Type B pancreatic cell (in vitro differentiated cells): ENCODE results near the gene PYDC1. TPM values are rescaled to one million over a fixed set of nuclear protein-coding genes. Genes with fewer than 3 reads are reported as not detected.

Experiments
- DNase-seq: peaks from one replicate; pipeline ENCODE4 v3.0.0; 2021; ENCODE audit warnings: mixed read lengths; ENCODE audit not compliant: unreplicated experiment; ENCODE audit errors: extremely low spot score
- H3K27ac Mint-ChIP-seq: 2 replicates; pipeline ENCODE4 v1.8.0; 2021; ENCODE audit warnings: mild to moderate bottlenecking, mixed read lengths
- H3K27me3 Mint-ChIP-seq: 2 replicates; pipeline ENCODE4 v1.8.0; 2021; ENCODE audit warnings: mixed read lengths
- H3K36me3 Mint-ChIP-seq: 2 replicates; pipeline ENCODE4 v1.8.0; 2021; ENCODE audit warnings: mixed read lengths
- H3K4me1 Mint-ChIP-seq: one replicate; pipeline ENCODE4 v1.8.0; 2021; ENCODE audit warnings: mixed read lengths; ENCODE audit not compliant: unreplicated experiment
- H3K4me3 Mint-ChIP-seq: 2 replicates; pipeline ENCODE4 v1.8.0; 2021; ENCODE audit warnings: mild to moderate bottlenecking, mixed read lengths
- H3K9me3 Mint-ChIP-seq: 2 replicates; pipeline ENCODE4 v1.8.0; 2021; ENCODE audit warnings: mixed read lengths
- CTCF ChIP-seq: fragments of 200-600 bp; sonication (generic); conservative IDR thresholded peaks from 2 replicates; pipeline ENCODE4 v1.5.0; 2021; ENCODE audit warnings: antibody characterized with exemption, mild to moderate bottlenecking
- total RNA-seq: library from RNA; stranded (reverse); gene quantifications from 2 replicates; pipeline ENCODE4 v1.2.1, GENCODE V29; 2021; ENCODE audit warnings: low replicate concordance

PYDC1 gene
- total RNA-seq, 1 donor from 2014 or later = not detected

DNA sequence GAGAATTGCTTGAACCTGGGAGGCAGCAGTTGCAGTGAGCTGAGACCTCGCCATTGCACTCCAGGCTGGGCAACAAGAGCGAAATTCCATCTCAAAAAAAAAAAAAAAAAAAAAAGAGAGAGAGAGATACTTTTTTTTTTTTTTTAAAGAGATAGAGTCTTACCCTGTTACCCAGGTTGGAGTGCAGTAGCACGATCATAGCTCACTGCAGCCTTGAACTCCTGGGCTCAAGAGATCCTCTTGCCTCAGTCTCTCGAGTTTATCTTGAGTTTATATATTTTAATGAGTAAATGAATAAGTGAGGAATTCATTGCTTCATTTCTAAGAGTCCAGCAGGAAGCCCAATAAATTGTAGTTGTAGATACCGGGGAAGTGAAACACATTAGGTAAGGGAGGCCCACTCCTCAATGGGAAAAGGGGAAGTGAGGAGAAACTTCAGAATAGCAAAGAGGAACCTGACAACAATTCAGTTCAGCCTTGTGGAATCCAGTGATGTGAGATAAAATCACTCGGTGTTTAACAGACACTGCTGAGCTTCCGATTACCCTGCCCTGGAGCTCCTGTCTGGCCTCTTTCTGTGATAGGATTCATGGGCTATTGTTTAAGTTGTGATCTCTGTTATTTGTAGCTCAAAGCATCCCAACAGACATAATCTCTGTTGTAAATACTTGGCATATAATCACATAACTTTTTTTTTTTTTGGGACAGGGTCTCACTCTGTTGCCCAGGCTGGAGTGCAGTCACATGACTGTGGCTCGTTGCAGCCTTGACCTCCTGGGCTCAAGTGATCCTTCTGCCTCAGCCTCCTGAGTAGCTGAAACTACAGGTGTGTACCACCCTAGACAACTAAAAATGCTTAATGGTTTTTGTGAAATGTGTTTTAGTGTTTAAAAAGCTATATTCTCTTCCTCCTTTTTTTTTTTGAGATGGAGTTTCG is 27.1 kb upstream of the PYDC1 start:
- TF ChIP-seq CTCF = no peak
- H3K4me3 Mint-ChIP-seq = no peak overlapping the region
- no peak overlapping the region for H3K27ac Mint-ChIP-seq
- H3K9me3 Mint-ChIP-seq = no peaks in the 10 kb centered on the region
- H3K4me1 Mint-ChIP-seq = no peaks in the 10 kb centered on the region
- H3K27me3 Mint-ChIP-seq = peaks cover 32% of the 10 kb centered on the region
- no peak for DNase-seq
- H3K36me3 Mint-ChIP-seq = no peaks in the 10 kb centered on the region

DNA sequence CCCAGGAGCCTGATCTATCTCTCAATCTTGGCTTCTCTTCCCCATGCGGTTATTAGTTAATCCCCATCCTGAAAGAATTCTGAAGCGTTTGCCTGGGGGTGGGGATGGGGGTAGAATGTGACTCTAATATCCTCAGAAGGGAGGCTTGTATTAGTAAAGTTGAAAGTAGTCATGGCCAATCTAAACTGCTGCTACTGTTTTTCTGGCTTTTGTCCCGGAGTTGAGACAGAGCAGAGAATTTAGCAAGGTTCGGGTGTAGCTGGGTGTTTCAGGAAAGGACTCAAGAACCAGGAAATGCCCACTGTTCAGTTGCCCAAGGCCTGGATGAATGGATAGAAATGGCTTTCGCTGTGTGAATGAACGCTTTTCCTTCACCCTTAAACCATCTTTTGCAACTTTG is 25.3 kb upstream of the PYDC1 start:
- no peak for TF ChIP-seq CTCF
- peaks cover 34% of the 10 kb centered on the region for H3K27me3 Mint-ChIP-seq
- no peaks in the 10 kb centered on the region for H3K4me1 Mint-ChIP-seq
- DNase-seq = no peak
- no peaks in the 10 kb centered on the region for H3K36me3 Mint-ChIP-seq
- H3K9me3 Mint-ChIP-seq = no peaks in the 10 kb centered on the region
- no peak overlapping the region for H3K27ac Mint-ChIP-seq
- no peak overlapping the region for H3K4me3 Mint-ChIP-seq

DNA sequence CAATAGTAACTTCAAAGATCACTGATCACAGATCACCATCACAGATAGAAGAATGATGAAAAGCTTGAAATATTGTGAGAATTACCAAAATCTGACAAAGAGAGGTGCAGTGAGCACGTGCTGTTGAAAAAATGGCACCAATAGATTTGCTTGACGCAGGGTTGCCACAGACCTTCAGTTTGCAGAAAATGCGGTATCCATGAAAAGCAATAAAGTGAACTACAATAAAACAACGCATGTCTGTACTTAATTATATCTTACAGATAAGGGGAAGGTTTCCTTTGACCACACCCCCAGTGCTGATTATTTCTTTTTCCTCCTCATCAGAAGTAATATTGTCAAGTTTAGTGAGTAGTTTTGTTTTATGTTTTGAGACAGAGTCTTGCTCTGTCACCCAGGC is 21.1 kb upstream of the PYDC1 start:
- H3K4me3 Mint-ChIP-seq = no peak overlapping the region
- peaks cover 16% of the 10 kb centered on the region for H3K27me3 Mint-ChIP-seq
- no peaks in the 10 kb centered on the region for H3K36me3 Mint-ChIP-seq
- TF ChIP-seq CTCF = no peak
- no peaks in the 10 kb centered on the region for H3K4me1 Mint-ChIP-seq
- no peak overlapping the region for H3K27ac Mint-ChIP-seq
- DNase-seq = no peak
- H3K9me3 Mint-ChIP-seq = no peaks in the 10 kb centered on the region

- peaks cover 4% of the 10 kb centered on the region for H3K27me3 Mint-ChIP-seq
- H3K9me3 Mint-ChIP-seq = no peaks in the 10 kb centered on the region
- no peak overlapping the region for H3K4me3 Mint-ChIP-seq
- DNase-seq = no peak
- no peaks in the 10 kb centered on the region for H3K36me3 Mint-ChIP-seq
- H3K4me1 Mint-ChIP-seq = no peaks in the 10 kb centered on the region
- TF ChIP-seq CTCF = no peak
- H3K27ac Mint-ChIP-seq = no peak overlapping the region
Measured at GRCh38 chr16:31229501-31229900, 12.6 kb upstream of the PYDC1 start.

- Mint-ChIP-seq H3K27me3 (peaks cover 4% of the 10 kb centered on the region), H3K4me1 (no peaks in the 10 kb centered on the region), H3K36me3 (no peaks in the 10 kb centered on the region), H3K9me3 (no peaks in the 10 kb centered on the region), H3K4me3 (no peak overlapping the region), H3K27ac (no peak overlapping the region)
- no peak for TF ChIP-seq CTCF
- DNase-seq = no peak
Measured at GRCh38 chr16:31228206-31228605, 11.3 kb upstream of the PYDC1 start.
